Pulmonary artery endothelial cell (primary cell): ENCODE results near the gene CCDC40. TPM values are rescaled to one million over a fixed set of nuclear protein-coding genes. Genes with fewer than 3 reads are reported as not detected.

Experiments used
- DNase-seq: peaks from one replicate; pipeline ENCODE4 v3.0.0-alpha.2; 2011; ENCODE audit warnings: low read depth, low spot score
- total RNA-seq: library from RNA; depleted of rRNA; stranded (reverse); fragments of >200 nt; gene quantifications from 2 replicates; pipeline ENCODE4 v1.2.3, GENCODE V29; 2014

Gene CCDC40
- total RNA-seq, 1 donor from 2014 or later: 0.73 TPM

DNA sequence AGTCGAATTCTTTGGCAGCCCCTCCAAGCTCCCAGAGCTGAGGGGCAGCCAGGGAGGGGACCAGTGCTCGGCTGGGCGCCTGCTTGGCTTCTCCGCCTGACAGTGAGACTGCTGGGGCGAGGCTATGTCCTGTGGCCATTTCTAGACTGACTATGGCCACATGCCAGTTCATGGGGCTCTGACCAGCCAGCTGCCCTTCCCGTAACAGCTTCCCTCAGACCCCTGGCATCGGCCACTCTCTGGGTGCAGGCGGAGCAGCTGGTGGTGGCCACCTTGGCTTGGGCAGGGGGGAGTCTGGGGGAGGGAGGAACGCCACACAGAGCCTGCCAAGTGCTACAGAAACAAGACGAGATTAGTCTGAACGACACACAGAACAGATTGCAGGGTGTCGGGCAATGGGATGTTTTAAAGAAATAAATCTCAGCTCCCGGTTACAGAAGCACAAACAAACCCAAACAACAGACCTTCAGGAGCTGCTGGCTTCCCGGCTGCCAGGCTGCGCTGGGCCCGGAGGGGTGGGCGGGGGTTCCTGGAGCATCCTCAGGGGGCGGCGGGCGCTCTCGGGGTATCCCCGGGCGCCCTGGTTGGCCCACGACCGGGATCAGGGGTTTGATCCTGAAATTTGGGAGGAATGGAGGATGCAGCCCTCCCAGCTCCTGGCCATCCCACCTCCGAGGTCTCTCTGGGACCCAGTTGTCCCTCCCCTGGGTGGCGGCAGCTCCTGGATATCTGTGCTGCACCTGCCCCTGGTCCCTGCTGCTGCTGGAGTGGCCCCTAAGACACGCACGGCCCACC is 35.3 kb upstream of the CCDC40 start:
- DNase-seq: no peak

- DNase-seq: no peak
Observed at GRCh38 chr17:80002070-80002641, 34.3 kb upstream of the CCDC40 start.

DNA sequence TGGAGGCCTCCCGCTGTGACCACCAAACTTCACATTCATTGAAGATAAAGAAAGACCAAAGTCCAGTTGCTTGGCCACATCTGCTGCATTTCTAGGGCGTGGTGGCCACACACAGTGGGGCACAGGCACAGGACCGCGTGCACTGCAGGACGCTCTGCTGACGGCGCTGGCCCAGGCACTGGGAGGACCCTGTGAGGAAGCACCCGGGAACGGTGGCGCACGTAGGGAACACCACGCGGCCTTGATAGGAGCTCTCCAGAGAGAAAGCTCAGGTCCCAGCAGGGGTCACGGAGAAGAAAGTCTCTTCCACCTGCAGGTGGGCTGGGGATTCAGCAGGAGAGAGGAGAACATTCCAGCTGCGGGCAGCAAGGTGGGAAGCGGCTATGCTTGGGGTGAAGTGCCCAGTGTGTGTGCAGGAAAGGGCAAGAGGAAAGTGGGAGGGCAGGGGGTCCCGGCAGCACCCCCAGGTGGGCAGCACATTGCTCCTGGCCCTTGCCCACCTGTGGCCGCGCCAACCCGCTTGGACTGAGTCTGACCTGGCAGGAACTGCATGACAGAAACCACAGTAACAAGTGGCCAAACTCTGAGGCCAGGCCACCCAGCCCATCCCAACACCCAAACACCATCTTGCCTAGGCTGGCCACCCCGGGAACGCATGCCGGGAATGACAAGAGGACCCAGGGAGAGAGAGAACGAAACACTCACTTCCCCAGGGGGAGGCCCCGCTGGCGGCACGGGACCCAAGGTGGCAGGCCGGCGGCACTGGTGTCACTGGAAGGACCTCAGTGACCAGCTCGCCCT is 33.6 kb upstream of the CCDC40 start:
- DNase-seq: no peak

GRCh38 chr17:80003969-80004368 is 32.5 kb upstream of the CCDC40 start:
- no peak for DNase-seq

- DNase-seq: no peak
Observed at GRCh38 chr17:80005360-80006338, 30.8 kb upstream of the CCDC40 start.

- no peak for DNase-seq
Observed at GRCh38 chr17:80006339-80006720, 30.1 kb upstream of the CCDC40 start.

DNA sequence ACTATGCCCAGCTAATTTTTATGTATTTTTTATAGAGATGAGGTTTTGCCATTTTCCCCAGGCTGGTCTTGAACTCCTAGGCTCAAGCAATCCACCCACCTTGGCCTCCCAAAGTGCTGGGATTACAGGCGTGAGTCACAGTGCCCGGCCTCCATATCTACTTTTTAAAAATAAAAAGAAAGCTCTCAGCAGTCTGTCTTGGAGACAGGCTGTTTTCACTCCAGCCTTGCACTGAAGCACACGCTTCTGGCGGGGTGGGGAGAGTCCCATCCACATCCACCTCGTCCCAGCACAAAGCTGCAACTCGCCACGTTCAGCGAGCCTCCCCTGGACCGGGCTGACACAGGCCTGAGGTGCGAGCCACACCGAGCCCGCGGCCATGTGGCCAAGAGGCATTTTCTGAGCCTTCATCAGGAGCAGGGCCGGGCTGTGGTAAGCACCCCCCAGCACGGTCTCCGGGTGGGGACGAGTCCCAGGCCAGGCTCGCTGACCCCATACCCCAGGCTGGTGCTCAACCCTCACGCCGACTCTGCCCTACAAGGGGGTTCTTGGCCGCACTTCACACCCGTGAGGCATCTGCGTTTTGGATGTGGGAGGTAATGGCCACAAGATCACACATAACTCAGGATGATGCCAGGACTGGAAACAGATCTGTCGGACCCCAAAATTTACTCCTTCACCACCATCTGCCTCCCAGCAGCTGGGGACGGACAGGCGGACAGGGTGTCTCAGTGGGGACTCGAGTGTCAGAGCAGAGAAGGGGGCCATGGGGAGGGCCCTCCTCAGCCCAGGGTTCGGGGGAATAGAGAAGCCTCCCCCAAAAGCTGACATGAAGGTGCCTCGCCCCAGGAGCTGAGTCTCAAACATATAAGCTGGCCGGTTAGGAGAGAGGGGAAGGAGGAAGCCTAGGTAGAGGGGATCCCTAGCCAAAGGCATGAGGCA is 29.4 kb upstream of the CCDC40 start:
- DNase-seq: no peak

GRCh38 chr17:80007939-80008338 is 28.5 kb upstream of the CCDC40 start:
- DNase-seq: no peak

GRCh38 chr17:80008383-80008840 is 28.0 kb upstream of the CCDC40 start:
- no peak for DNase-seq

GRCh38 chr17:80008848-80009247 is 27.6 kb upstream of the CCDC40 start:
- no peak for DNase-seq

DNA sequence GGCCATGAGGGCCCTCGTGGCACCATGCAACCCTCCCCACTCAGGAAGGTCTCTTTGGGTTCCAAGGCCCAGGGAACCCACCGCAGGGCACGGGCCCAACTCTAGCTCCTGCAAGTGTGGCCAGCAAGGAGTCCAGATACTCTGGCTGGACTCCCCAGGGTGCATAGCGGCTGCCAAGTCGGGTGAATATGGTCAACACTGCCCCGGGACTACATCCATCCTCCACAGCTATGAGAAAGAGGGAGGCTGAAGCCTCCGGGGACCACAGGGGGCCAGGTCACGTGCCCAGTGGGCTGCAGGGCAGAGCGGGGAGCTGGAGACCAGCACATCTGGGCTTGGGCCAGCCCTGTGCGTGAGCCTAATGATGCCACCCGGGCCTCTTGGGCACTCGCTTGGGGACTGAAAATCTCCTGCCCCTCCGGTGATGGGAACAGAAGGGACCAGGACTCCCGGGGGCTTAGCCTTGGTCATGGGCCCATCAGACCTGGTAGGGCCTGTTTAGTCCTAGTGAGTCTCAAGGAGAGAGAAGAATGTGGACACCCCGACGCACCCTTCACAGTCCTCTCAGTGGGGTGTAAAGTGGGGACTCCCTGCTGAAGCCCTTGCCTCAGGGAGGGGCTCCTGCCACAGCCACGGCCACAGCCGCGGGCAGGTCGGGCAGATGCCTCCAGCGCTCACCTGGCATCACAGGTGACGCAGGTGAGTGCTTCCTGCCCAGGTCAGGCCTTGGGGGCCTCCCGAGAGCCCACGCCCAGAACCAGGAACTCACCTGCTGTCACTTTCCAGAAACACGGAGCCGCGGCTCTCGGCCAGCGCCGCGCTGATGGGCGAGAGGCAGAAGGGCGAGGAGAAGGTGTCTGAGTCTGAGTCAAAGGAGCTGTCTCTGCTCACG is 26.8 kb upstream of the CCDC40 start:
- DNase-seq: no peak

- no peak for DNase-seq
Observed at GRCh38 chr17:80010283-80010858, 26.1 kb upstream of the CCDC40 start.

GRCh38 chr17:80011989-80012555 is 24.4 kb upstream of the CCDC40 start:
- DNase-seq: no peak

DNA sequence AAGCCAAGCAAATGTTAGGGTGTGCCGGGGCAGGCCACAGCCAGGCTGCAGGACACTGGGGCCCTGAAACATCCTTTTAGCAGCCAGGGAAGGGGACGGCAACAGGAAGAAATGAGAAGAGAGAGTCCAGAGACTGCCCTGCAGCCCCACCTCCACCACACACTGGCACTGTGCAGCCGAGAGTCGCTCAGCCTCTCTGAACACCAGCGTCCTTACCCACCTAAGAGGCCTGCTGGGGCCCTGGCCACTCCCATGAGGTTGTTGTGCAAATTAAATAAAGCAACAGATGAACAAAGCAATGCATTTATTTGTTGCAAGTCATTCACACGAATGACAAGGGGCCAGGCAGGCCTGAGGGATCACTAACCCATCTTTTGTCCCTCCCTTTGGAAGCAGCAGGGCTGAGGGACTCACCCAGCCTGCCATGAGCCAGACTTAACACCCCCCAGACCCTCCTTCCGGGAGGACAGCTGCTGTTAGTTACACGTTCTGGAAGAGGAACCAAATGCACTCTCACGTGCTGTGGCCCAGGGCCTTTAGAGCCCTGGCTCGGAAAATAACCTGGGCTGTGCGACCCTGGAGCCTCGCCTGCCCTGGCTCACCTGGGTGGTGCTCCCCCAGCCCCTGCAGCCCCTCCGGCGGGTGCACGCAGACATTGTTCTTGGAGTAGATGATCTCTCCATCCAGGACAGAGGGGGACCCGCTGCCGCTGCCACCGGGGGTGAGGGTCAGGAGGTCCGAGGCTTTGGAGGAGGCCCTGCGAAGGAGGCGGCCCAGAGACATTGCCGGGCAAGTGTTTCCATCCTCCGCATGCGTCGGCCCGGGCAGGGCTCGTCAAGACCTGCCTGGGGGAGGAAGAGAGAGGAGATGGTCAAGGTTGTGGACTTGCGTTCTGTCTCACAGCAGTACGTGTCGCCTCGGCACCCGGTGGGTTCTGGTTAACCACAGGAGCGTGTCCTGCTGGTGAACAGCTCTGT is 23.4 kb upstream of the CCDC40 start:
- DNase-seq: no peak

DNA sequence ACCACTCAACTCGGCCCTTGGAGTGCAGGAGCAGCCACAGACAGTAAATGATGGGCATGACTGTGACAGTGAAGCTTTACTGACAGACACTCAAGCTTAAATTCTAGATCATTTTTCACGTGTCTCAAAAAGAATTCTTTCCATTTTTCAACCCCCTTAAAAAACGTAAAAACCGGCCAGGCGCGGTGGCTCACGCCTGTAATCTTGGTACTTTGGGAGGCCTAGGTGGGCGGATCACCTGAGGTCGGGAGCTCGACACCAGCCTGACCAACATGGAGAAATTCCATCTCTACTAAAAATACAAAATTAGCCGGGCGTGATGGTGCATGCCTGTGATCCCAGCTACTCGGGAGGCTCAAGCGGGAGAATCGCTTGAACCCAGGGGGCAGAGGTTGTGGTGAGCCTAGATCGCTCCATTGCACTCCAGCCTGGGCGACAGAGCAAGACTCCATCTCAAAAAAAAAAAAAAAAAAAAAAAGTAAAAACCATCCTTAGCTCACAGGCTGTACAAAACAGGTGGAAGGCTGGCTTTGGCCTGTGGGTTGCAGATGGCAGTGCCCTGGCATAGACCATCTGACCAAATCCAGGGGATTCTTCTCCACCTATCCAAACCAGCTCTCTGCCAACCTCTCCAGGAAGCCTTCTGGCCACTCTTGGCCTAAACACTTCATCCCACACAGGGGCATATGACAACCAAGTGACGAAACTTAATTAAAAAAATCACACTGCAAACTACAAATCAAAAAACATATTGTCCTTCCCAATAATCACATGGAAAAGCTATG is 19.0 kb upstream of the CCDC40 start:
- no peak for DNase-seq
